ENCODE measurements around the gene CTSC.

- TF ChIP-seq POLR2AphosphoS2 (IDR thresholded peaks at IDR 0.05; ENCODE audit: low read depth, low read length) (no peak), SP2 (CRISPR knock-in tag; IDR thresholded peaks at IDR 0.05) (no peak)
Observed at GRCh38 chr11:88330826-88331428, 6.6 kb downstream of the CTSC start.
